DND-41 (cell line): ENCODE results near the gene POU2F1.
"Not testable (repeated sequence)": the region's sequence is repeated elsewhere in the genome, so short reads cannot be mapped to it uniquely, and the experiment has no call there.

Source experiments
- CTCF ChIP-seq: IDR thresholded peaks from 2 replicates; pipeline ENCODE4 v1.5.1; 2012; ENCODE audit warnings: borderline replicate concordance, low read length, moderate library complexity, mild to moderate bottlenecking; ENCODE audit not compliant: poor library complexity, severe bottlenecking; ENCODE audit errors: extremely low read depth
- EZH2 ChIP-seq: IDR thresholded peaks from 3 replicates; pipeline ENCODE4 v1.6.1; 2012; ENCODE audit warnings: borderline replicate concordance, low read depth, mild to moderate bottlenecking, moderate library complexity, low read length, inconsistent platforms; ENCODE audit not compliant: severe bottlenecking

GRCh38 chr1:167245168-167245567 is 24.5 kb downstream of the POU2F1 start:
- TF ChIP-seq CTCF, EZH2: not testable (repeated sequence)
